Activated CD8-positive, alpha-beta T cell treated with anti-CD3 and anti-CD28 coated beads for 36 hours (primary cell): ENCODE measurements around the gene ADARB2. TPM values are rescaled to one million over a fixed set of nuclear protein-coding genes. Genes with fewer than 3 reads are reported as not detected.

Source experiments
- ATAC-seq: fragments of 200-7000 bp; cut with Tn5 transposase; one replicate; pipeline ENCODE4 v1.10.0; 2021; ENCODE audit warnings: mild to moderate bottlenecking, moderate library complexity
- CTCF ChIA-PET: fragments of 350-600 bp; sonication (Branson Sonifier 250); formaldehyde crosslinking; loops from one replicate; lab custom pipeline; 2021; ENCODE audit warnings: antibody characterized with exemption; lab: Charles Lee
- POLR2A ChIA-PET: fragments of 350-600 bp; sonication (Branson Sonifier 250); formaldehyde crosslinking; loops from one replicate; lab custom pipeline; 2021; ENCODE audit warnings: antibody characterized with exemption; lab: Charles Lee
- DNase-seq: peaks from one replicate; pipeline ENCODE4 v3.0.0-alpha.2; 2020
- H3K27ac Mint-ChIP-seq: one replicate; pipeline ENCODE4 v1.8.0; 2021; ENCODE audit warnings: mild to moderate bottlenecking, mixed read lengths
- H3K27me3 Mint-ChIP-seq: one replicate; pipeline ENCODE4 v1.8.0; 2021; ENCODE audit warnings: mixed read lengths
- H3K36me3 Mint-ChIP-seq: one replicate; pipeline ENCODE4 v1.8.0; 2021; ENCODE audit warnings: low read depth, mixed read lengths
- H3K4me1 Mint-ChIP-seq: one replicate; pipeline ENCODE4 v1.8.0; 2021; ENCODE audit warnings: low read depth, mixed read lengths
- H3K4me3 Mint-ChIP-seq: one replicate; pipeline ENCODE4 v1.8.0; 2021; ENCODE audit warnings: mild to moderate bottlenecking, moderate library complexity, mixed read lengths
- H3K9me3 Mint-ChIP-seq: one replicate; pipeline ENCODE4 v1.8.0; 2021; ENCODE audit warnings: mixed read lengths
- CTCF ChIP-seq: fragments of 200-600 bp; IDR thresholded peaks from one replicate; pipeline ENCODE4 v1.8.0; 2022; ENCODE audit warnings: antibody characterized with exemption, mild to moderate bottlenecking
- intact Hi-C: fragments of 100-400 bp; cut with micrococcal nuclease; formaldehyde crosslinking; loops from one replicate; pipeline ENCODE4 v1.10.0; 2022
- total RNA-seq, 2 experiments: library from RNA; stranded (reverse); gene quantifications; one replicate each; pipeline ENCODE4 v1.2.3, GENCODE V29; 2021

ADARB2 gene
- total RNA-seq, 2 experiments from 2014 or later, result 1.3 to 1.6 TPM

DNA sequence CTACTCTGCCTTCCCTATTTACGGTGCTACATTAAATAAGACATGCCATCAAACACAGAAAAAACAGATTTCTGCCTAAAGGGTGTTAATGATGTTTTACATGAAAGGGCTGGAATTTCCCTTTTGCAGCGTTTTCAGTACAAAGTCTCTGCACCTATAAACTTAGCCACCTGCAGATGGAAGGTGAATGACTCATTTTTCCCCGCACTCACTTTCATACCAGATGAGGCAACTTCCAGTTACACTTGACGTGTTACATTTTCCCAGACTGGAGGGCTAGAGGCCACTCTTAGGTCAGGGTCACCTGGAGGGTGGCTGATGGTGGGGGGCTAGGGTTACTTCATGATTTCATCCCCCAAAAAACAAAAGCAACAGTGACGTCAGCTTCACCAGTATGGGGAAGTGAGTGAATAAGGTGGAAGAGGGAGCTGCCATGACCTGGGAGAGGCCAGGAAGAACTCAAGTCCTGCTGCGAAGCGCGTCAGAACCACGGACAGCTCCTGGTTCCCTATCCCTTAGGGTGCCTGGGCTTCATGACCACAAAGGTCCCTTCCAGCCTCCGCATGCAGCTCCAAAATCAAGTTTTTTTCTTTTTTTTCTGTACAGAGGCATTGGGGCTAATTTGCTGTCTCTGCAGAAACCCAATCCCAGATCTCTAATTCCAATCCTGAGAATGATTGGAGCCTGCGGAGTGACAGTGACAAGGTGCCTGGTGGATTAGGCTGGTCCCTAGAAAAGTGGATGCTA is 94.0 kb downstream of the ADARB2 start:
- POLR2A ChIA-PET, result interaction anchor here (0.6 kb wide), 1 partner anchor 517 kb away, joined by 3 read pairs; no protein-coding TSS in a partner anchor
- Mint-ChIP-seq H3K27me3 (peaks cover 10% of the 10 kb centered on the region), H3K36me3 (no peaks in the 10 kb centered on the region), H3K27ac (no peak overlapping the region), H3K9me3 (peaks cover 1% of the 10 kb centered on the region), H3K4me3 (no peak overlapping the region), H3K4me1 (peaks cover 10% of the 10 kb centered on the region)
- CTCF ChIA-PET, result no interaction called here
- ATAC-seq (peak; percentile 84), DNase-seq (peak; percentile 56)
- no peak for TF ChIP-seq CTCF
- intact Hi-C loops, result no loop called here

DNA sequence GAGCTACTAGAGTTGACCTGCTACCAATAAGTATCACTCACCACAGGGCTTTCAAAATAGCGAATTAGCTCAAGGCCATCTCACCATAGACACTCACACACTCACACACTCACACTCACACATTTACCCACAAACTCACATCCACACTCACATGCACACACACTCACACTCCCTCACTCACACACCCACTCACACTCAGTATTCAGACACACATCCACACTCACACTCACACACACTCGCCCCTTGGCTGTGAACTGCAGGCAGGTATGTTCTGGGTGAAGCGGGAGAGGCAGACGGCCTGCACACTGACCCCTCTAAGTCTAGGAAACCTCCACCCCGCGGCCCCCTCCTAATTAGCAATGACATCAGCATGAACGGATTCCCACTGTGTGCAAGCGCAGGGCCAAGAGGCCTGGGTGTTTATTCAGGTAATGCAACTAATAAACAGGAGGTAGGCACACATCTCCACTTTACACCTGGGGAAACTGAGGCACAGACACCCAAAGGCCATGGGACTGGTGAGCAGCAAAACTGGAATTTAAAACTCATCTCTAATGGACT is 94.6 kb downstream of the ADARB2 start:
- TF ChIP-seq CTCF, result no peak
- peaks cover 1% of the 10 kb centered on the region for H3K9me3 Mint-ChIP-seq
- intact Hi-C loops, result no loop called here
- no peak for ATAC-seq
- H3K4me3 Mint-ChIP-seq, result no peak overlapping the region
- no peaks in the 10 kb centered on the region for H3K36me3 Mint-ChIP-seq
- DNase-seq, result no peak
- ChIA-PET CTCF (no interaction called here), POLR2A (no interaction called here)
- peaks cover 10% of the 10 kb centered on the region for H3K4me1 Mint-ChIP-seq
- H3K27ac Mint-ChIP-seq, result no peak overlapping the region
- H3K27me3 Mint-ChIP-seq, result peaks cover 10% of the 10 kb centered on the region

DNA sequence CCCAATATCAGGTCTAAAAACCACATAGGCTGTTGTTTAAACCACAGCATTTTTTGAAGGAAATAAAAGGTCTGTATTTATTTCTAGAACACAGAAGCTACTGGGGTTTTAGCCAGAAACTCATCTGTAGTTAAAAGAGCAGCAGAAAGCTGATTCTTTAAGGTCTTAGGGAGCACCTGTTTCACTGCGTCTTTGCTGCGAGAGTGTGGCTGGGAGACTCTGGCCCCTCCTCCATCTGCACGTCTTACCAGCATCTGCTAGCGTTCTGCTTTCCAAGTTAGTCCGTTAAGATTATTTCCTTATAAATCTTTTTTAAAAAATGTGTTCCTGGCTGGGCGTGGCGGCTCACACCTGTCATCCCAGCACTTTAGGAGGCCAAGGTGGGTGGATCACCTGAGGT is 95.9 kb downstream of the ADARB2 start:
- intact Hi-C loops, result no loop called here
- Mint-ChIP-seq H3K36me3 (no peaks in the 10 kb centered on the region), H3K9me3 (no peaks in the 10 kb centered on the region), H3K27ac (no peak overlapping the region), H3K27me3 (peaks cover 10% of the 10 kb centered on the region), H3K4me3 (no peak overlapping the region), H3K4me1 (peaks cover 10% of the 10 kb centered on the region)
- TF ChIP-seq CTCF, result no peak
- ChIA-PET POLR2A (no interaction called here), CTCF (no interaction called here)
- ATAC-seq (no peak), DNase-seq (no peak)

DNA sequence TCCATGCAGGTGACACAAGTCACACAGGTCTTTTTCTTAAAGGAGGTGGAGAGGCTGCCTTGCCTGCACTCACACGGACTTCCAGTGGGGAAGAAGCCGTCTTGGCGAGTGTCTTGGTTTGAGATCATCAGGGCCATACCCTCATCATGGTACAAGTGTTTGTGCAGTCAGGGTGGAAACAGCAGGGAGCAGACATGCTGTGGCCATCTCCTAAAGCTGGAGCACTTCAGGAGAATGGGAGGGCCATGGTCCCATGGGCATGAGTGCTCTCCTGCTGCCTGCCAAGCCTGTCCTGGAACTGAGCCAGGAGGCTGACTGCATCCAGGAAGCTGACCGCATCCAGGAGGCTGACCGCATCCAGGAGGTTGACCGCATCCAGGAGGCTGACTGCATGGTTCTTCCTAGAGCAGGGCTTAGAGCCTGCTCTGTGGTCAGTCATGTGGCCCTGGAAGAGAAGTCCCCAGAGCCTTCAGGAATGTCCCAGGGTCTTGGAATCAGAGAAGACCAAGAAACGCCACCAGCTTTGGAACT is 98.4 kb downstream of the ADARB2 start:
- no peak for DNase-seq
- Mint-ChIP-seq H3K4me1 (peaks cover 10% of the 10 kb centered on the region), H3K4me3 (no peak overlapping the region), H3K9me3 (no peaks in the 10 kb centered on the region), H3K27me3 (peaks cover 14% of the 10 kb centered on the region), H3K27ac (no peak overlapping the region), H3K36me3 (no peaks in the 10 kb centered on the region)
- intact Hi-C loops, result no loop called here
- no peak for TF ChIP-seq CTCF
- no peak for ATAC-seq
- ChIA-PET POLR2A (no interaction called here), CTCF (no interaction called here)

DNA sequence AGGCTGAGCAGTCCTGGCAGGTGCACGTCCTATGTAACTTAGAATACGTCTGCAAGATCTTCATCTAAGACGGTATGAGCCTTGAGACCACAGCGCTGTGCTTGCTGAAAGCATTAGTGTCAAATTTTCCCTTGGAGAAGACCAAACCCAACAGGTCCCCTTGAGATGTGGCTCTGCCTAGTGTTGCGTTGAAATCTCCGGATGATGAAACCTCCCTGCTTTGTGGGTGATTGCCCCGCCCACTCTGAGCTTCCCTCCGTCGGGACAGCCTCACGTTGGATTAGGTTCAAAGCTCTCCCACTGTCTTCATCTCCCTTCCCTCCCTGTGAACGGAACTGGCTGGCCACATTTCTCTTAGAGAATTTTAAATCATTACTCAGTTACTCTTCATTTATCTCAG is 102.0 kb downstream of the ADARB2 start:
- DNase-seq (no peak), ATAC-seq (no peak)
- Mint-ChIP-seq H3K9me3 (no peaks in the 10 kb centered on the region), H3K27me3 (peaks cover 11% of the 10 kb centered on the region), H3K27ac (no peak overlapping the region), H3K4me3 (no peak overlapping the region), H3K36me3 (no peaks in the 10 kb centered on the region), H3K4me1 (peaks cover 6% of the 10 kb centered on the region)
- CTCF ChIA-PET, result no interaction called here
- POLR2A ChIA-PET, result no interaction called here
- intact Hi-C loops, result no loop called here
- TF ChIP-seq CTCF, result no peak
